Activated gamma-delta T cell treated with anti-CD3 and anti-CD28 coated beads, Interleukin-2, amount 50 U/mL, for 16 hours (primary cell): ENCODE measurements around the gene SLC4A3.

Experiments
- DNase-seq: peaks from one replicate; pipeline ENCODE4 v3.0.0-alpha.2; 2020; ENCODE audit warnings: low read depth

The SLC4A3 gene

GRCh38 chr2:219613461-219614070 lies 13.9 kb upstream of the SLC4A3 start:
- DNase-seq = no peak

DNA sequence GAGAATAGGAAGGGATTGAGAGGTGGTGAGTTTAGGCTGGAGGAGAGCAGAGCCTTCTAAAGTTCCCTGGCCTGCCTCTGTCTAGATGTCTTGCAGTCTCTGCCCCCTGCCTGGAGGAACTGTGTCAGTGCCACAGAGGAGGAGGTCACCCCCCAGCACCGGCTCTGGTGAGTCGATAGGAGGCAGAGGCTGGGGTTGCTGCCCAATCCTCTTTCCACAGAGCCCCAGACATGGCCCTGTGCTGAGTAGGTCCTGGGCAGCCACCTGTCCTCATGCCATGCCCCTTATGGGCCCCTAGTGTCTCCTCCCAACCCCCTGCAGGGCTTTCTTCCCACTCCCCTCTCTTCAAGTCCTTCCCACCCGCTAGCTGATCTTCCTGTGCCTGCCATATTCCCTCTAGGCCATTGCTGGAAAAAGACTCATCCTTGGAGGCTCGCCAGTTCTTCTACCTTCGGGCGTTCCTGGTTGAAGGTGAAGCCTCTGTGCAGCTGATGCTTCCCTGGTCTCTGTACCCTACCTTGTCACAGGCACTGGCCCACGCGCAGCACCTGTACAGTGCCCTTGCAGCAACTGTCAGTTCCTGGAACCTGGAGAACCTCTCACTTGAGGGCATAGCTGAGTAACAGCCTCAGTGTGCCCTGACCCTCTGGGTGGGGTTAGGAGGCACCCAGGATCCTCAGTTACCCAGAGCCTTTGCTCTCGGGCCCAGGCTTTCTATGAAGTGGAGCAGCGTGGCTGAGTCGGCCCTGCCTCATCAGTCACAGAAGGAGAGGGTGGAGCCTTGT lies 13.2 kb upstream of the SLC4A3 start:
- no peak for DNase-seq

DNA sequence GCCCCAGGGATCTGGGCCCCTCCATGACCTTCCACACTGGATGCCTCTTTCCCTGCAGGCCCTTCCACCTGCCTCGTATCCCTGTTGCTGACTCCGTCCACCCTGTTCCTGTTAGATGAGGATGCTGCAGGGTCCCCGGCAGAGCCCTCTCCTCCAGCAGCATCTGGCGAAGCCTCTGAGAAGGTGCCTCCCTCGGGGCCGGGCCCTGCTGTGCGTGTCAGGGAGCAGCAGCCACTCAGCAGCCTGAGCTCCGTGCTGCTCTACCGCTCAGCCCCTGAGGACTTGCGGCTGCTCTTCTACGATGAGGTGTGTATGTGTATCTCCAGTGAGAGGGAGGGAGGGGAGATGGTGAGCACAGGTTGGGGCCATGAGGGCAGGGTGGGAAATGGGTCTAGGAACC lies 12.4 kb upstream of the SLC4A3 start:
- no peak for DNase-seq

DNA sequence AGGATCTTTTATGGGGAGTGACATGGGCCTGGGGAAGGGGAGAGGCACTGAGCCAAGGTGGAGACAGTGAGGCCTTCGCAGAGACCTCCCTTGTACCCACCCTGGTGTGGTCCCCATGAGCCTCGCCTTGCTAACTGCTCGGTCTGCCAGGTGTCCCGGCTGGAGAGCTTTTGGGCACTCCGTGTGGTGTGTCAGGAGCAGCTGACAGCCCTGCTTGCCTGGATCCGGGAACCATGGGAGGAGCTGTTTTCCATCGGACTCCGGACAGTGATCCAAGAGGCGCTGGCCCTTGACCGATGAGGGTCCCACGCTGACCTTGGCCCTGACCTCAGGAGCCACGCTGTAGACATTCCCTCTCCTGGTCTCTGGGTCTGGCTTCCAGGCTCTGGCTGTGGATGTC lies 11.5 kb upstream of the SLC4A3 start:
- no peak for DNase-seq

DNA sequence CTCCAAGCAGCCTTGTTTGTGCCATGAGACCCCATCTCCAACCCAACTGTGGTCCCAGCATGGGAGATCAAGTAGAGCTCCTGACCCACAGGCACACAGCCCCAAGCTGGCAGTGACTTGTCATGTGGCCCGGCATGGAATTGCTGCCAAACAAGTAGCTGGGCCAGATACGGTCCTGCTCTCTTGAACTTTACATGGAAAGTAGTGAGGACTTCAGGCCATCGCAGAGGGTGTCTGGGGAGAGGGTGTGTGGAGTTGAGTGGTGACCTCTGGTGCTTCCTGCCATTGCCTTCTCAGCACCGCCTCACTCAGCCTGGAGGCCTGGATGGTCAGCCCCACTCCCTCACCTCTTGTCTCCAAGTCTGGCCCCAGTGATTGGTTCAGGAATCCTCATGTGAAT lies 10.9 kb upstream of the SLC4A3 start:
- DNase-seq = no peak

GRCh38 chr2:219618733-219619122 lies 8.7 kb upstream of the SLC4A3 start:
- no peak for DNase-seq

GRCh38 chr2:219619235-219619634 lies 8.2 kb upstream of the SLC4A3 start:
- no peak for DNase-seq

- DNase-seq = no peak
These were observed 6.9 kb upstream of the SLC4A3 start for GRCh38 chr2:219620546-219620945.

DNA sequence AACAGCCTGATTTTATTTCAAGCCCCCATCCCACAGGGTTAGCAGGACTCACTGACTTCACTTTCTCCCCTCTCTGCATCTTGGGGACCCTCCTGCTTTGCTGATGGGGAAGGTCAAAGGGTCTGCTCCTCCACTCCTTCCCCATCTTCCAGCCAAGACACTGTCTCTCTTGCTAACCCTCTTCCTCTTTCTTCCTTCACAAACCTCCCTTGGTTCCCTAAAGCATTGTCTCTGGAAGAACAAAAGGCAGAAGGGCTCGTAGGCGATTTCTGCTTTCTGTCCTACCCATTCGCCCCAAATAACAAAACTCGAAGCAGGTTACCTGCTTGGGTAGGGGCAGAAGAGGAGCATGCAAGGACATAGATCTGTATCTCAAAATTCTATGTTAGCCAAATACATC lies 5.5 kb upstream of the SLC4A3 start:
- DNase-seq = no peak

DNA sequence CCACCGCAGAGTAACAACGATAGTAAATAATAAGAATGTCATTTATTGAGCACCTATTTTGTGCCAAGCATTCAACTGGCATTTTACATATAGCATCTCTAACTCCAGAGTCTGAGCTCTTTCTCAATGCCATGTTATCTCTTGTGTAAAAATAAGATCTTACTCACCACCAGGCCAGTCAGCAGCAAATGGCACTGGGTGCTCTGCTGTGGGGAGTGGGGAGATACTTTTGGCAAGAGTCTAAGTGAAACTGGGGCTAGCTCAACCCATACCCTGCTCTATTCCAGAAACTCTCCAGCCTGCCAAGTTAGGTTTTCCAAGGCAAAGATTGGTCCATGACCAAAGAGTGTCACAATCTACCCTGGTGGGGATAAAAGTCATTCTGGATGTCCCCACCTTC lies 5.0 kb upstream of the SLC4A3 start:
- no peak for DNase-seq

- no peak for DNase-seq
These were observed 2.9 kb upstream of the SLC4A3 start for GRCh38 chr2:219624565-219624964.

- no peak for DNase-seq
These were observed 2.3 kb upstream of the SLC4A3 start for GRCh38 chr2:219625179-219625578.

DNA sequence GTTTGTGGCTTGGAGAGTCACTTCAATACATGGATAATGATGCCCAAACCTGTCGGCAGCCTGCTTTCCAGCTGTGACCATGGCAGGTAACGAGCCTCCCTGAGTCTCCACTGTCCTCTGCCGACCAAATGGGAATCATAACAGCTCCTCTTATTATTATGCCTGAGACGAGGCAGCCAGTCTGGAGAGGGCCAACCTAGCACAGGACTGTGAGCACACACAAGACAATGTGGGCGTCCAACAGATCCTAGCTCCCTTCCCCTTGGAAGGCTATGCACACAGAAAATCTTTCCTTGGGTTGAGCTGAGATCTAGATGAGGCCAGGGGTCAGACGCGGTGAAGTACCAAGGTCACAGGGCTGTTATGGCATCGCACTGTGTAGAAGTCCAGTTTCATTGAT lies 890 bp upstream of the SLC4A3 start:
- DNase-seq = no peak

GRCh38 chr2:219628235-219628985 lies 980 bp downstream of the SLC4A3 start:
- no peak for DNase-seq

- no peak for DNase-seq
These were observed 1.8 kb downstream of the SLC4A3 start for GRCh38 chr2:219628986-219629901.

GRCh38 chr2:219629976-219630695 lies 2.7 kb downstream of the SLC4A3 start:
- no peak for DNase-seq

GRCh38 chr2:219630770-219631405 lies 3.5 kb downstream of the SLC4A3 start:
- DNase-seq = no peak

DNA sequence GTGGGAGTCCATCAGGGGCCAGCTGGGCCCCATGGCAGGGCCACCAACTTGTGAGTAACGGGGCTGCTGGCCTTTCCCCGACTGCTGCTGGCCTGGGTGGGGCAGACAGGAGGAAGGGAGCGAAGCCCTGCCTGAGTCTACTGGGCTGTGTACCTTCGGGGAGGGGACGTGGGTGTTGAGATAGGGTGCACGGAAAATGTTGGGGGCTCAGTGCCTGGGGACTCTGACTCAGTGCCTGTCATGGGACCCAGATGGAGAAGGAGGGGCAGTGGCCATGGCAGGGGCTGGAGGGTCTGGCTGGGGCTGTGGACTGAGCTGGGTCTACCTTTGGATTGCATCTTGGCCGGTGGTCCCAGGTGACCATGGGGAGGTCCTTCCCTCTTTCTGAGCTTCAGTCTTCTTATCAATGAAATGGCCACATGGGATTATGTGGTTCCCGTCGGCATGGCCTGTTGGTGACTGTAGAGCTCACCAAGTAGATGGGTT lies 4.0 kb downstream of the SLC4A3 start:
- DNase-seq = no peak

GRCh38 chr2:219631904-219632759 lies 4.7 kb downstream of the SLC4A3 start:
- no peak for DNase-seq

- DNase-seq = no peak
These were observed 5.3 kb downstream of the SLC4A3 start for GRCh38 chr2:219632760-219633105.
